Measurements from ENCODE around the gene GABRR2. TPM values are rescaled to one million over a fixed set of nuclear protein-coding genes. Genes with fewer than 3 reads are reported as not detected.

The GABRR2 gene
- total RNA-seq, 1 experiment from 2014 or later = 0.36 TPM

- no peaks in the 10 kb centered on the region for H3K9me3 ChIP-seq (ENCODE audit: low read length)
- peaks cover under 1% of the 10 kb centered on the region; the same call in 1 of the 2 replicates for H4K20me1 ChIP-seq (ENCODE audit: low read length)
- H3K9ac ChIP-seq (ENCODE audit: low read length) = no peak overlapping the region
- TF ChIP-seq EZH2 (IDR thresholded peaks at IDR 0.05; ENCODE audit: low read length, unreplicated experiment) = no peak
- TF ChIP-seq CTCF (conservative IDR thresholded peaks at IDR 0.05; ENCODE audit: low read depth, low read length) = no peak
- TF ChIP-seq EZH2phosphoT487 (IDR thresholded peaks at IDR 0.05; ENCODE audit: borderline replicate concordance, low read length) = no peak
- no peaks in the 10 kb centered on the region for H3F3A ChIP-seq (ENCODE audit: low read length, unreplicated experiment)
- ChIA-PET CTCF (no interaction called here), POLR2A (ENCODE audit: unreplicated experiment) (no interaction called here)
- no peak overlapping the region for H3K27ac ChIP-seq (ENCODE audit: low read length)
- DNase-seq = no peak
- no TSS peak for BruUV-seq (replicated peaks)
- H3K36me3 ChIP-seq (ENCODE audit: low read depth, low read length) = no peaks in the 10 kb centered on the region
- intact Hi-C loops (cut with micrococcal nuclease) = no loop called here
- no peak for ATAC-seq
- H3K9me2 ChIP-seq (replicated peaks; ENCODE audit: low read length) = no peaks in the 10 kb centered on the region
- H3K4me1 ChIP-seq (ENCODE audit: insufficient read depth, low read length) = 0 out of 2 replicates have a peak, but pooled peaks cover 4% of the 10 kb centered on the region
- peaks cover 8% of the 10 kb centered on the region for H3K79me2 ChIP-seq (ENCODE audit: low read length)
- no peak overlapping the region for H2AFZ ChIP-seq (ENCODE audit: low read length)
- no peak overlapping the region for H3K4me3 ChIP-seq (ENCODE audit: low read length)
- H3K4me2 ChIP-seq (ENCODE audit: low read length) = no peak overlapping the region
- no peaks in the 10 kb centered on the region for H3K27me3 ChIP-seq (ENCODE audit: low read length)
Observed at GRCh38 chr6:89356642-89357170, 41.6 kb upstream of the GABRR2 start.

GRCh38 chr6:89355511-89356194 is 40.6 kb upstream of the GABRR2 start:
- no peaks in the 10 kb centered on the region for H3K9me2 ChIP-seq (replicated peaks; ENCODE audit: low read length)
- no peaks in the 10 kb centered on the region for H3K9me3 ChIP-seq (ENCODE audit: low read length)
- H2AFZ ChIP-seq (ENCODE audit: low read length) = no peak overlapping the region
- no peaks in the 10 kb centered on the region for H3K36me3 ChIP-seq (ENCODE audit: low read depth, low read length)
- intact Hi-C loops (cut with micrococcal nuclease) = no loop called here
- H3K4me2 ChIP-seq (ENCODE audit: low read length) = no peak overlapping the region
- H3K27ac ChIP-seq (ENCODE audit: low read length) = no peak overlapping the region
- no peak for TF ChIP-seq EZH2 (IDR thresholded peaks at IDR 0.05; ENCODE audit: low read length, unreplicated experiment)
- no peak for TF ChIP-seq CTCF (conservative IDR thresholded peaks at IDR 0.05; ENCODE audit: low read depth, low read length)
- TF ChIP-seq EZH2phosphoT487 (IDR thresholded peaks at IDR 0.05; ENCODE audit: borderline replicate concordance, low read length) = no peak
- no peak overlapping the region for H3K4me3 ChIP-seq (ENCODE audit: low read length)
- H3F3A ChIP-seq (ENCODE audit: low read length, unreplicated experiment) = no peaks in the 10 kb centered on the region
- ATAC-seq (no peak), DNase-seq (no peak)
- peaks cover 6% of the 10 kb centered on the region; the same call in 1 of the 2 replicates for H3K4me1 ChIP-seq (ENCODE audit: insufficient read depth, low read length)
- H3K27me3 ChIP-seq (ENCODE audit: low read length) = no peaks in the 10 kb centered on the region
- H3K79me2 ChIP-seq (ENCODE audit: low read length) = peaks cover 18% of the 10 kb centered on the region
- BruUV-seq (replicated peaks) = no TSS peak
- ChIA-PET POLR2A (ENCODE audit: unreplicated experiment) (interaction anchor here (0.6 kb wide), 1 partner anchor 32 kb away, joined by 5 read pairs; no protein-coding TSS in a partner anchor), CTCF (no interaction called here)
- no peak overlapping the region for H3K9ac ChIP-seq (ENCODE audit: low read length)
- H4K20me1 ChIP-seq (ENCODE audit: low read length) = peaks cover 9% of the 10 kb centered on the region
